Measurements from ENCODE around the gene DUS3L. TPM values are rescaled to one million over a fixed set of nuclear protein-coding genes. Genes with fewer than 3 reads are reported as not detected.

Gene DUS3L
- total and polyA plus RNA-seq, 2 of the 8 experiments (the other 6 are each of a cell fraction or from before 2014, with no cell fraction given) = 37.6 to 39.1 TPM

- DNase-seq (ENCODE audit: low read depth in 1 of 2, low spot score in 2 of 2) = no peak
- Histone ChIP-seq H4K20me1 (replicated peaks in 1 of 2; ENCODE audit: control insufficient read depth in 1 of 2, insufficient read depth in 2 of 2, low read length in 2 of 2) (peaks cover 0 to 1% of the 10 kb centered on the region in 2 experiments), H2AK5ac (ENCODE audit: low read depth, low read length) (no peak overlapping the region), H3K4me3 (ENCODE audit: extremely low read depth in 1 of 4, insufficient read depth in 2 of 4, low read depth in 3 of 4, low read length in 4 of 4) (no peak overlapping the region), H3K56ac (replicated peaks; ENCODE audit: insufficient read length, low read depth, low read length) (no peak overlapping the region), H3K27ac (ENCODE audit: low read depth, low read length) (no peak overlapping the region), H2BK120ac (replicated peaks; ENCODE audit: low read depth, low read length) (no peak overlapping the region), H3K9me3 (ENCODE audit: insufficient read depth in 2 of 2, low read depth in 1 of 2, low read length in 1 of 2) (no peaks in the 10 kb centered on the region; a peak in 1 of 4 replicates), H3K9ac (replicated peaks in 1 of 4; ENCODE audit: extremely low read depth in 1 of 4, low read depth in 3 of 4, low read length in 3 of 4) (no peak overlapping the region), H3K4me2 (ENCODE audit: insufficient read depth in 1 of 2, low read depth in 2 of 2, low read length in 2 of 2) (no peak overlapping the region), H3K14ac (ENCODE audit: insufficient read length) (no peak overlapping the region), H3K18ac (ENCODE audit: extremely low read depth, low read length) (no peak overlapping the region), H3K36me3 (ENCODE audit: control insufficient read depth in 2 of 4, insufficient read depth in 4 of 4, low read length in 3 of 4) (no peaks in the 10 kb centered on the region), H2BK15ac (ENCODE audit: low read length) (0 out of 2 replicates have a peak overlapping the region, but pooled peaks have one; percentile 81), H3K4ac (replicated peaks; ENCODE audit: insufficient read length, low read depth, low read length) (no peak overlapping the region), H2BK12ac (ENCODE audit: low read depth, low read length) (no peak overlapping the region), H3K23me2 (ENCODE audit: low read depth, low read length) (no peaks in the 10 kb centered on the region), H4K8ac (ENCODE audit: extremely low read depth, insufficient read depth, low read length) (peak overlapping the region; percentile 45; the same call in 1 of the 2 replicates), H3K79me2 (ENCODE audit: control insufficient read depth in 1 of 2, insufficient read depth in 2 of 2, low read length in 2 of 2) (no peaks in the 10 kb centered on the region), H4K91ac (replicated peaks; ENCODE audit: insufficient read length, low read length) (peak overlapping the region; percentile 3), H4K5ac (ENCODE audit: insufficient read length, low read depth, low read length) (no peak overlapping the region), H3K79me1 (ENCODE audit: low read depth, low read length) (no peaks in the 10 kb centered on the region), H3K4me1 (replicated peaks in 1 of 4; ENCODE audit: control insufficient read depth in 3 of 4, insufficient read depth in 4 of 4, low read length in 3 of 4) (no peaks in the 10 kb centered on the region), H3K27me3 (replicated peaks in 1 of 4; ENCODE audit: control insufficient read depth in 3 of 4, extremely low read depth in 1 of 4, insufficient read depth in 3 of 4, low read length in 3 of 4) (no peaks in the 10 kb centered on the region; a peak in 2 of 7 replicates), H2BK20ac (ENCODE audit: low read length) (no peak overlapping the region; the same call in 1 of the 2 replicates), H3K23ac (ENCODE audit: insufficient read length) (no peak overlapping the region), H2BK5ac (ENCODE audit: low read depth, low read length) (no peak overlapping the region; the same call in 1 of the 2 replicates), H2AFZ (ENCODE audit: low read length) (peak overlapping the region; percentile 50; the same call in 1 of the 2 replicates)
- FAIRE-seq = no peak
- ChIA-PET POLR2A (ENCODE audit: partially characterized antibody) (interaction anchor here (0.8 to 5.4 kb wide), 5 partner anchors 18 to 131 kb away, joined by 3 to 24 read pairs (median 11); partner anchors contain the start of genes CATSPERD, DUS3L, LONP1 and NDUFA11), CTCF (ENCODE audit: partially characterized antibody) (interaction anchor here (0.6 to 4.7 kb wide), 6 partner anchors 22 to 245 kb away, joined by 3 to 19 read pairs (median 4); partner anchors contain the start of genes CATSPERD and NRTN)
- 94% methylated on average over 19 of the region's 19 CpGs; no CpG with 5 or more reads in 1 of the 2 experiments for WGBS, 2 experiments (ENCODE audit: extremely low coverage in 1 of 2, insufficient coverage in 1 of 2, insufficient read length in 1 of 2, insufficient replicate concordance in 2 of 2, low coverage in 1 of 2, low lambda C conversion rate in 2 of 2, missing lambda C conversion rate in 1 of 2)
- TF ChIP-seq KDM1A (IDR thresholded peaks at IDR 0.05; ENCODE audit: borderline replicate concordance, low read length) = no peak
- TF ChIP-seq MAFK (IDR thresholded peaks at IDR 0.05; ENCODE audit: low read depth, low read length) = no peak
- no peak for TF ChIP-seq SP2 (IDR thresholded peaks at IDR 0.05; ENCODE audit: low read length)
- no peak for TF ChIP-seq JUND (IDR thresholded peaks at IDR 0.05; ENCODE audit: low read length)
- no peak for TF ChIP-seq YY1 (IDR thresholded peaks at IDR 0.05; ENCODE audit: low read depth, low read length)
- no peak for TF ChIP-seq ATF3 (IDR thresholded peaks at IDR 0.05; ENCODE audit: insufficient read depth, low read depth, low read length)
- TF ChIP-seq EGR1 (IDR thresholded peaks at IDR 0.05; ENCODE audit: borderline replicate concordance, low read depth, low read length) = no peak
- no peak for TF ChIP-seq POLR2AphosphoS5 (IDR thresholded peaks at IDR 0.05; ENCODE audit: low read depth, low read length)
- TF ChIP-seq RAD21 (IDR thresholded peaks at IDR 0.05 in 1 of 2, conservative IDR thresholded peaks at IDR 0.05 in 1 of 2; ENCODE audit: low read depth in 2 of 2, low read length in 2 of 2) = no peak
- no peak for TF ChIP-seq MAX (IDR thresholded peaks at IDR 0.05)
- TF ChIP-seq JUN (IDR thresholded peaks at IDR 0.05; ENCODE audit: low read depth, low read length) = no peak
Measured at GRCh38 chr19:5772416-5772815, 18.5 kb downstream of the DUS3L start.
